Activated T-helper 1 cell treated with anti-CD3 and anti-CD28 coated beads, Interleukin-2, amount 50 U/mL, for 16 hours (primary cell): ENCODE measurements around the gene RIPOR3.
"Not testable (repeated sequence)": the region's sequence is repeated elsewhere in the genome, so short reads cannot be mapped to it uniquely, and the experiment has no call there.

Experiments
- DNase-seq, 2 donors: peaks; one replicate each; pipeline ENCODE4 v3.0.0-alpha.2; 2020; ENCODE audit warnings: low read depth in 1 of 2, low spot score in 1 of 2

RIPOR3 gene

GRCh38 chr20:50724851-50725723, 33.7 kb upstream of the RIPOR3 start:
- peak in 1 of 2 donors; percentile 58 for DNase-seq

DNA sequence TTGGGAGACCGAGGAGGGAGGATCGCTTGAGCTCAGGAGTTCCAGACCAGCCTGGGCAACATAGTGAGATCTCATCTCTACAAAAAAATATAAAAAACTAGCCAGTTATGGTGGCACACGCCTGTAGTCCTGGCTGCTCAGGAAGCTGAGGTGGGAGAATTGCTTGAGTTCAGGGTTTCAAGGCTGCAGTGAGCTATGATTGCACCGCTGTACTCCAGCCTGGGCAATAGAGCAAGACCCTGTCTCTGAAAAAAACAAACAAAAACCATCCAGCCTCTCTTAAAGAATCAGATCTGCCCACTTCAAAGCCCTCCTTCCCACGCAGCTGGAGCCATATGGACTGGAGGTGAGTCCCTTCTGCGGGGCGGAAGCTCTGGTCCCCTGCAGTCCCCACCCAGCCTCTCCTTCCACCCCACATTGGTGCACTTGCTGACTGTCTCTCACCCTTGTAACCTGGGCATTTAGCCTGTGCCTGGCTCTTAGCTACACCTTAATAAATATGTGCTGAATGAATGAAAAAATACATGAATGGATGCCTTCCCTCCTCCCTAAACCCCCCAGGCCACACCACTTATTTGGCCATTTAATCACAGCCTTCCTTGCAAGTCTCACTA, 32.9 kb upstream of the RIPOR3 start:
- no peak for DNase-seq

DNA sequence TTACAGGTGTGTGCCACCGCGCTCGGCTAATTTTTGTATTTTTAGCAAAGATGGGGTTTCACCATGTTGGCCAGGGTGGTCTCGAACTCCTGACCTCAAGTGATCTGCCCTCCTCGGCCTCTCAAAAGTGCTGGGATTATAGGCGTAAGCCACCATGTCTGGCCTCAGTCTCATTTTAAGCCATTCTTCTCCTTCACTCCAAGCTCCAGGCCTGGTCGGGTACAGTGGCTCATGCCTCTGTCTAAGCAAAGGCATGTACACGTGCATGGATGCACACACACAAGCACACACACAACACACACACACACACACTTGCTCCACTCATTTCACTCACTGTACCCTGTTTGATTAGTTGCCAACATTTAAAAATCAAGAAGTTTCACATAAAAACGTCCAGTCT, 32.3 kb upstream of the RIPOR3 start:
- DNase-seq = no peak

GRCh38 chr20:50722424-50723155, 31.2 kb upstream of the RIPOR3 start:
- DNase-seq = no peak

DNA sequence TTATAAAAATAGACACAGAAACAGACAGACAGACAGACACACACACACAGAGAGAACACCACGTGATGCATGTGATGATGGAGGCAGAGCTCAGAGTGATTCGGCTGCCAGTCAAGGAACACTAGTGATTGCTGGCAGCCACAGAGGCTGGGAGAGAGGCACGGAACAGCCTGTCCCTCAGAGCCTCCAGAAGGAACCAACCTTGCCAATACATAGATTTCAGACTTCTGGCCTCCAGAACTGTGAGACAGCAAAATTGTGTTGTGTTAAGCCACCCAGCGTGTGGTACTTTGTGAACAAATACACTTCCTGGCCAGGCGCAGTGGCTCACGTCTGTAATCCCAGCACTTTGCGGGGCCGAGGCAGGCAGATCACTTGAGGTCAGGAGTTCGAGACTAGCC, 30.5 kb upstream of the RIPOR3 start:
- DNase-seq = no peak

- DNase-seq = no peak
Measured at GRCh38 chr20:50720582-50720981, 29.2 kb upstream of the RIPOR3 start.

DNA sequence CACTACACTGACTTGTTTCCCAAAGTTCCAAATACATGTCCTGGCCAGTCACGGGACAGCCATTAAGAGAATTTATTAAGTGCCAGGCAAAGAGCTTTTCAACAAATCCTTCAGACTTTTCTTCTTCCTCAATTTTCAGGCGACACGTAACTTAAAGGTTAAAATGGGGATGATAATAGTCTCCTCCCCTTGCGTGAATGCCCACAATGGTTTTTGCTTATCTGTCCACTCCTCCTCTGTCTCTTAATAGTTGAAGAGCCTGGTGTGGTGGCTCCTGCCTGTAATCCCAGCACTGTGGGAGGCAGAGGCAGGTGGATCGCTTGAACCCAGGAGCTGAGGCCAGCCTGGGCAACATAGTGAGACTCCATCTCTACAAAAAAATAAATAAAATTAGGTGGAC, 28.7 kb upstream of the RIPOR3 start:
- DNase-seq = no peak

GRCh38 chr20:50719328-50719727, 28.0 kb upstream of the RIPOR3 start:
- no peak for DNase-seq

DNA sequence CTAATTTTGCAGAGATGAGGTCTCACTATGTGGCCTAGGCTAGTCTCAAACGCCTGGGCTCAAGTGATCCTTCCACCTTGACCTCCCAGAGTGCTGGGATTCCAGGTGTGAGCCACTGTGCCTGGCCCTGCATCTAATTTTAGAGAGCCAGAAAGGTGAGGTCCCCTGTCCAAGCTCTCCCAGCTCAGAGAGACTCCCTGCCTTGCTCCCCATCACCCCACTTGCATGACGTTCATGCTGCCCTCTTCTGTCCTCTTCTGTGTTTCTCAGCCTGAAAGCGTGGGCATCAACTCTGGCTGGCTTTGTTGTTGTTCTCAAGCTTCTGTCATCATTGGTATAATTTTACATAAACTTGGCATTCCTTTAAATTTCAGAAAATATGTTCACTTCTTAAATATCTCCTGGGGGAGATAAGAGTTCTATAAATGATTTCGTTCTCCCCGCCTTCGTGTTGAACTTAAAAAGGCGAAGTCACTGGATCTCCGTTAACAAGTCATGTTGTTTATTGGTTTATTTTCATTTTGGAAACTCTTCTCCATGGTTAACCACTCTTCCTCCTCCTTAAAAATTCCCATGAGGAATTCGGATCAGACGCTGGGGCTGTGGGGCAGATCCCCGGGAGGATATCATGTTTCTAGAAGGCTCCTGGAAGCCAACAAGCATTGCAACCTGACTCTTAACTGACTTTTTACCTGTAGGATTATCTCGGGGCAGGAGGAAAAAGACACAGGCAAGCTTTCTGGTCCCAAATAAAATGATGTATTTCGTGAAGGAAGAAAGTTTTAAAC, 26.8 kb upstream of the RIPOR3 start:
- DNase-seq = no peak

DNA sequence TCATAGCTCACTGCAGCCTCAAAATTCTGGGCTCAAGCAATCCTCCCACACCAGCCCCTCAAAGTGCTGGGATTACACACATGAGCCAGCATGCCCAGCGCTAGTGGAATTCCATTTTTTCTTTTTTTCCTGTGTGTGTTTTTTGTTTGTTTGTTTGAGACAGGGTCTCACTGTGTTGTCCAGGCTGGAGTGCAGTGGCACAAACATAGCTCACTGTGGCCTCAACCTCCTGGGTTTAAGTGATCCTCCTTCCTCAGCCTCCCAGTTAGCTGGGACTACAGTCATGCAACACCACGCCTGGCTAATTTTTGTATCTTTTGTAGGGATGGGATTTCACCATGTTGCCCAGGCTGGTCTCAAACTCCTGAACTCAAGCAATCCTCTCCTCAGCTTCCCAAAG, 26.0 kb upstream of the RIPOR3 start:
- no peak for DNase-seq

GRCh38 chr20:50716518-50716917, 25.2 kb upstream of the RIPOR3 start:
- no peak for DNase-seq

GRCh38 chr20:50715694-50716093, 24.4 kb upstream of the RIPOR3 start:
- no peak for DNase-seq

DNA sequence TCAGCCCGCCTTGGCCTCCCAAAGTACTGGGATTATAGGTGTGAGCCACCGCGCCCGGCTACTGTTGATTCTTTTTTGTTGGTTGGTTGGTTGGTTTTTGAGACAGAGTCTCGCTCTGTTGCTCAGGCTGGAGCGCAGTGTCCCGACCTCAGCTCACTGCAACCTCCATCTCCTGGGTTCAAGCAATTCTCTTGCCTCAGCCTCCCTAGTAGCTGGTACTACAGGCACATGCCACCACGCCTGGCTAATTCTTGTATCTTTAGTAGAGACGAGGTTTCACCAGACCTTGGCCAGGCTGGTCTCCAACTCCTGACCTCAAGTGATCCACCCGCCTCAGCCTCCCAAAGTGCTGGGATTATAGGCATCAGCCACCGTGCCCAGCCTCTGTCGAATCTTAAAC, 23.1 kb upstream of the RIPOR3 start:
- DNase-seq = not testable (repeated sequence)

DNA sequence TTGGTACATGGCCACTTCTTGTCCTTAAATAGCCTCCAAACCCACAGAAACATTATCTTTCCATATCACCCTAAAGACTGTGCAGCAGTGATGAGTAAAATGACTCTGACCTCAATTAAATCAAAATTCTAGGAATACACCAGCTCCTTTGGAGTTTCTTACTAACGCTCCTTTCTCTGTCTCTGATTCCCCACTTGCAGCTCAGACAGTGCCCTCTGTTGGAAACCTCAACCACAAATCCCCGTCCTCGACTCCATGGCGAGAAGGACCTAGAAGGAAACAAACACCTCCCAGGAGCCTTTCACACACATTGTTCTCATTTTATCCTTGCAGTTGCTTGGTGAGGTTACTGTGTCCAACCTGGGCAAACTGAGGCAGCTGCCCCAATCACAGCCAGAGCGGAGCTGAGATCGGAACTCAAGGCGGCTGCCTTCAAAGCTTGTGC, 22.3 kb upstream of the RIPOR3 start:
- DNase-seq = no peak

- DNase-seq = no peak
Measured at GRCh38 chr20:50712771-50713656, 21.7 kb upstream of the RIPOR3 start.

GRCh38 chr20:50711113-50711825, 19.9 kb upstream of the RIPOR3 start:
- no peak for DNase-seq

DNA sequence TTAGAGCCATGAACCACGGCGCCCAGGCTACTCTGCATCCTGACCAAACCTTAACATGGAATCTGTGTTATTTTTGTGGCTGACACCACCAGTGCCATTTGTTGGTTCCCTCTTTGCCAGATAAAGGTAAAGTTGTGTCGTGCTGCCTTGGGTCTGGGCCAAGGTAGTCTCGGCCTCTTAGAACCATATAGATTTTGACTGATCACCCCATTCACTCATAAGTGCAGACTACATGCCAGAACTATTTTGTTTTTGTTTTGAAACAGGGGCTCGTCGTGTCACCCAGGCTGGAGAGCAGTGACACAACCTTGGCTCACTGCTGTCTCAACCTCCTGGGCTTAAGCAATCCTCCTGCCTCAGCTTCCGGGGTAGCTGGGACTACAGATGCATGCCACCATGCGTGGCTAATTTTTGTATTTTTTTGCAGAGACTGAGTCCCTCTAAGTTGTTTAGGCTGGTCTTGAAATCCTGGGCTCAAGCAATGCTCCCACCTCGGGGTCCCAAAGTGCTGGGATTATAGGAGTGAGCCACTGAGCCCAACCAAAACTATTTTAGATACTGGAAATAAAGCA, 19.2 kb upstream of the RIPOR3 start:
- DNase-seq = no peak

DNA sequence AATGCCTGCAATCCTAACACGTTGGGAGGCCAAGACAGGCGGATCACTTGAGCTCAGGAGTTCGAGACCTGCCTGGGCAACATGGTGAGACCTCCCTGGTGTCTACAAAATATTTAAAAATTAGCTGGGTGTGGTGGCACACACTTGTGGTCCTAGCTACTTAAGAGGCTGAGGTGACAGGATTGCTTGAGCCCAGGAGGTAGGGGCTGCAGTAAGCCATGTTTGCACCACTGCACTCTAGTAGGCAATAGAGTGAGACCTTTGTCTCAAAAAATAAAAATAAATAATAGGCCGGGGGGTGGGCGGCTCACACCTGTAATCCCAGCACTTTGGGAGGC, 18.3 kb upstream of the RIPOR3 start:
- no peak for DNase-seq
